Hindlimb muscle (tissue), 1 donor: Measurements from ENCODE around the gene PRSS37. TPM values are rescaled to one million over a fixed set of nuclear protein-coding genes. Genes with fewer than 3 reads are reported as not detected.
"Not testable (repeated sequence)": the region's sequence is repeated elsewhere in the genome, so short reads cannot be mapped to it uniquely, and the experiment has no call there.

Experiments used
- DNase-seq: peaks from one replicate; pipeline ENCODE4 v3.0.0-alpha.2; 2013
- polyA plus RNA-seq: library from polyadenylated mRNA; unstranded; fragments of 120-200 nt; gene quantifications from one replicate; pipeline ENCODE4 v1.2.1, GENCODE V29; 2013; ENCODE audit not compliant: insufficient read length

PRSS37 gene
- 0.28 TPM for polyA plus RNA-seq

- no peak for DNase-seq
Observed at GRCh38 chr7:141841385-141841784, at the start of gene PRSS37. TSS of gene PRSS37 (minus strand) at chr7:141841485. CDS start at chr7:141841049, 436 bp downstream.

- DNase-seq, result no peak
Observed at GRCh38 chr7:141889321-141889720, 48.0 kb upstream of the PRSS37 start.

- no peak for DNase-seq
Observed at GRCh38 chr7:141884539-141885225, 43.4 kb upstream of the PRSS37 start.

GRCh38 chr7:141880960-141881359 lies 39.7 kb upstream of the PRSS37 start:
- DNase-seq, result no peak

GRCh38 chr7:141877365-141877764 lies 36.1 kb upstream of the PRSS37 start:
- no peak for DNase-seq

- no peak for DNase-seq
Observed at GRCh38 chr7:141876371-141876770, 35.1 kb upstream of the PRSS37 start.

GRCh38 chr7:141875453-141875852 lies 34.2 kb upstream of the PRSS37 start:
- DNase-seq, result no peak

- DNase-seq, result no peak
Observed at GRCh38 chr7:141874787-141875186, 33.5 kb upstream of the PRSS37 start.

- no peak for DNase-seq
Observed at GRCh38 chr7:141872931-141873330, 31.6 kb upstream of the PRSS37 start.

GRCh38 chr7:141866974-141867373 lies 25.7 kb upstream of the PRSS37 start:
- no peak for DNase-seq

- DNase-seq, result no peak
Observed at GRCh38 chr7:141864765-141865447, 23.6 kb upstream of the PRSS37 start.

GRCh38 chr7:141860207-141860606 lies 18.9 kb upstream of the PRSS37 start:
- DNase-seq, result no peak

GRCh38 chr7:141847996-141848395 lies 6.7 kb upstream of the PRSS37 start:
- DNase-seq, result no peak

- no peak for DNase-seq
Observed at GRCh38 chr7:141844256-141844655, 3.0 kb upstream of the PRSS37 start.

- no peak for DNase-seq
Observed at GRCh38 chr7:141842904-141843303, 1.6 kb upstream of the PRSS37 start.

GRCh38 chr7:141840708-141841107 lies 577 bp downstream of the PRSS37 start:
- no peak for DNase-seq

- DNase-seq, result no peak
Observed at GRCh38 chr7:141839256-141839655, 2.0 kb downstream of the PRSS37 start.

GRCh38 chr7:141838581-141838980 lies 2.7 kb downstream of the PRSS37 start:
- DNase-seq, result no peak

- DNase-seq, result no peak
Observed at GRCh38 chr7:141837683-141838082, 3.6 kb downstream of the PRSS37 start.

- DNase-seq, result not testable (repeated sequence)
Observed at GRCh38 chr7:141822432-141822831, 18.9 kb downstream of the PRSS37 start.

GRCh38 chr7:141820067-141820466 lies 21.2 kb downstream of the PRSS37 start:
- DNase-seq, result no peak

- DNase-seq, result no peak
Observed at GRCh38 chr7:141792526-141792925, 48.8 kb downstream of the PRSS37 start.

GRCh38 chr7:141789917-141790316 lies 51.4 kb downstream of the PRSS37 start, which contains the start of gene TAS2R5:
TSS of gene TAS2R5 (plus strand) at chr7:141790217. CDS start at chr7:141790362, 145 bp downstream.
- DNase-seq, result no peak

- no peak for DNase-seq
Observed at GRCh38 chr7:141788296-141788695, 53.0 kb downstream of the PRSS37 start.
